H1 (cell line): Measurements from ENCODE around the gene GPRIN1. TPM values are rescaled to one million over a fixed set of nuclear protein-coding genes. Genes with fewer than 3 reads are reported as not detected.
A peak's percentile ranks its signal among the peaks of the same experiment; 100 is the strongest.

Experiments used
- CTCF ChIA-PET: fragments of 300-600 bp; sonication (Branson Sonifier 250); formaldehyde crosslinking; loops from one replicate; lab custom pipeline; 2021; ENCODE audit not compliant: partially characterized antibody; lab: Charles Lee
- POLR2A ChIA-PET: fragments of 300-600 bp; sonication (Branson Sonifier 250); formaldehyde crosslinking; loops from one replicate; lab custom pipeline; 2021; ENCODE audit warnings: inconsistent platforms; ENCODE audit not compliant: partially characterized antibody; lab: Charles Lee
- DNase-seq, 2 experiments: peaks; one replicate each; pipeline versions ENCODE4 v3.0.0 to v3.0.0-alpha.2; 2010 to 2022; ENCODE audit warnings: low spot score in 2 of 2, low read depth in 1 of 2, mixed read lengths in 1 of 2
- FAIRE-seq: peaks from 2 replicates; lab custom pipeline; 2011; peaks lifted over from hg19 to GRCh38; lab: Jason Lieb, UNC
- H2AFZ ChIP-seq: 2 replicates; pipeline ENCODE4 v1.8.1; 2012; ENCODE audit warnings: low read length, inconsistent platforms
- H2AK5ac ChIP-seq: 2 replicates; pipeline ENCODE4 v1.6.1; 2013; ENCODE audit warnings: low read depth, low read length
- H2BK120ac ChIP-seq: replicated peaks from 2 replicates; pipeline ENCODE3; 2013; ENCODE audit warnings: low read depth, low read length, inconsistent platforms
- H2BK12ac ChIP-seq: 2 replicates; pipeline ENCODE4 v1.6.1; 2013; ENCODE audit warnings: low read depth, low read length
- H2BK15ac ChIP-seq: 2 replicates; pipeline ENCODE4 v1.6.1; 2013; ENCODE audit warnings: low read length
- H2BK20ac ChIP-seq: 2 replicates; pipeline ENCODE4 v1.6.1; 2013; ENCODE audit warnings: low read length
- H2BK5ac ChIP-seq: 2 replicates; pipeline ENCODE4 v1.6.1; 2013; ENCODE audit warnings: low read depth, low read length
- H3K14ac ChIP-seq: 2 replicates; pipeline ENCODE4 v1.6.1; 2013; ENCODE audit warnings: inconsistent platforms; ENCODE audit not compliant: insufficient read length
- H3K18ac ChIP-seq: 2 replicates; pipeline ENCODE4 v1.6.1; 2013; ENCODE audit warnings: low read length; ENCODE audit errors: extremely low read depth
- H3K23ac ChIP-seq: 2 replicates; pipeline ENCODE4 v1.6.1; 2013; ENCODE audit warnings: inconsistent platforms; ENCODE audit not compliant: insufficient read length
- H3K23me2 ChIP-seq: 2 replicates; pipeline ENCODE4 v1.6.1; 2013; ENCODE audit warnings: low read depth, low read length
- H3K27ac ChIP-seq: 2 replicates; pipeline ENCODE4 v1.6.1; 2011; ENCODE audit warnings: low read depth, low read length, inconsistent platforms
- H3K27me3 ChIP-seq, 4 experiments: replicated peaks in 1 of 4; 1 replicate in 1 of 4; 2 replicates in 3 of 4; pipeline versions ENCODE4 v1.6.1 to v1.8.1; 2011 to 2013; ENCODE audit warnings: low read length in 3 of 4, mild to moderate bottlenecking in 3 of 4, inconsistent platforms in 2 of 4, mixed read lengths in 2 of 4, moderate library complexity in 1 of 4; ENCODE audit not compliant: control insufficient read depth in 3 of 4, insufficient read depth in 3 of 4; ENCODE audit errors: extremely low read depth in 1 of 4
- H3K36me3 ChIP-seq, 4 experiments: 2 replicates each; pipeline versions ENCODE4 v1.6.1 to v1.8.1; 2011 to 2013; ENCODE audit warnings: mild to moderate bottlenecking in 4 of 4, low read length in 3 of 4, moderate library complexity in 2 of 4, control low read depth in 1 of 4, inconsistent platforms in 1 of 4; ENCODE audit not compliant: insufficient read depth in 4 of 4, control insufficient read depth in 2 of 4
- H3K4ac ChIP-seq: replicated peaks from 2 replicates; pipeline ENCODE3; 2013; ENCODE audit warnings: low read length, low read depth, mixed read lengths, inconsistent platforms; ENCODE audit not compliant: insufficient read length
- H3K4me1 ChIP-seq, 4 experiments: replicated peaks in 1 of 4; 1 replicate in 1 of 4; 2 replicates in 3 of 4; pipeline versions ENCODE4 v1.6.1 to v1.8.1; 2011 to 2013; ENCODE audit warnings: low read length in 3 of 4, inconsistent platforms in 2 of 4, mixed read lengths in 1 of 4; ENCODE audit not compliant: insufficient read depth in 4 of 4, control insufficient read depth in 3 of 4
- H3K4me2 ChIP-seq, 2 experiments: 2 replicates each; pipeline versions ENCODE4 v1.6.1 to v1.8.1; 2011 to 2013; ENCODE audit warnings: low read depth in 2 of 2, low read length in 2 of 2, control low read depth in 1 of 2, inconsistent platforms in 1 of 2, mild to moderate bottlenecking in 1 of 2; ENCODE audit not compliant: insufficient read depth in 1 of 2
- H3K4me3 ChIP-seq, 4 experiments: fragments of 200-600, 300-600 bp in 1 of 4; sonication (generic), shearing (Covaris generic), sonication (Bioruptor Twin) in 1 of 4; 2 replicates each; pipeline versions ENCODE4 v1.5.1 to v1.8.1; 2011 to 2016; ENCODE audit warnings: low read length in 4 of 4, low read depth in 3 of 4, control low read depth in 2 of 4, inconsistent platforms in 2 of 4, mild to moderate bottlenecking in 2 of 4, mixed read lengths in 1 of 4, moderate library complexity in 1 of 4; ENCODE audit not compliant: insufficient read depth in 2 of 4; ENCODE audit errors: extremely low read depth in 1 of 4
- H3K56ac ChIP-seq: replicated peaks from 2 replicates; pipeline ENCODE3; 2013; ENCODE audit warnings: low read depth, mild to moderate bottlenecking, mixed read lengths, low read length, inconsistent platforms; ENCODE audit not compliant: insufficient read length
- H3K79me1 ChIP-seq: 2 replicates; pipeline ENCODE4 v1.6.1; 2013; ENCODE audit warnings: low read depth, low read length, control low read depth
- H3K79me2 ChIP-seq, 2 experiments: 2 replicates each; pipeline versions ENCODE4 v1.6.1 to v1.8.1; 2012 to 2013; ENCODE audit warnings: low read length in 2 of 2, mild to moderate bottlenecking in 2 of 2, inconsistent platforms in 1 of 2; ENCODE audit not compliant: insufficient read depth in 2 of 2, control insufficient read depth in 1 of 2
- H3K9ac ChIP-seq, 4 experiments: replicated peaks in 1 of 4; 1 replicate in 1 of 4; 2 replicates in 3 of 4; pipeline versions ENCODE4 v1.6.1 to v1.8.1; 2011 to 2013; ENCODE audit warnings: low read depth in 3 of 4, low read length in 3 of 4, control low read depth in 2 of 4, mild to moderate bottlenecking in 2 of 4, moderate library complexity in 2 of 4, inconsistent platforms in 1 of 4; ENCODE audit errors: extremely low read depth in 1 of 4
- H3K9me3 ChIP-seq, 2 experiments: 2 replicates each; pipeline versions ENCODE4 v1.6.1 to v1.8.1; 2012 to 2013; ENCODE audit warnings: mild to moderate bottlenecking in 2 of 2, moderate library complexity in 2 of 2, control low read depth in 1 of 2, inconsistent platforms in 1 of 2, low read depth in 1 of 2, low read length in 1 of 2, mixed read lengths in 1 of 2; ENCODE audit not compliant: insufficient read depth in 2 of 2
- H4K20me1 ChIP-seq, 2 experiments: replicated peaks in 1 of 2; 2 replicates each; pipeline versions ENCODE3 to v1.8.1; 2011 to 2013; ENCODE audit warnings: inconsistent platforms in 2 of 2, low read length in 2 of 2, mild to moderate bottlenecking in 1 of 2; ENCODE audit not compliant: insufficient read depth in 2 of 2, control insufficient read depth in 1 of 2
- H4K5ac ChIP-seq: 2 replicates; pipeline ENCODE4 v1.6.1; 2013; ENCODE audit warnings: low read length, low read depth, mixed read lengths, inconsistent platforms; ENCODE audit not compliant: insufficient read length
- H4K8ac ChIP-seq: 2 replicates; pipeline ENCODE4 v1.8.0; 2013; ENCODE audit warnings: mild to moderate bottlenecking, moderate library complexity, low read length, inconsistent platforms; ENCODE audit not compliant: insufficient read depth; ENCODE audit errors: extremely low read depth
- H4K91ac ChIP-seq: replicated peaks from 2 replicates; pipeline ENCODE3; 2013; ENCODE audit warnings: low read length, mixed read lengths, inconsistent platforms; ENCODE audit not compliant: insufficient read length
- CBX5 ChIP-seq: fragments of 300-800, 300-1000 bp; sonication (generic); IDR thresholded peaks from 2 replicates; pipeline ENCODE4 v1.7.1; 2016; ENCODE audit warnings: antibody characterized with exemption, low read length, low read depth
- CREB1 ChIP-seq: IDR thresholded peaks from 2 replicates; pipeline ENCODE4 v1.6.1; 2012; ENCODE audit warnings: inconsistent platforms
- CTCF ChIP-seq, 3 experiments: IDR thresholded peaks; 1 replicate in 2 of 3; 2 replicates in 1 of 3; pipeline versions ENCODE4 v1.5.1 to v1.6.1; 2011; ENCODE audit warnings: low read length in 3 of 3, mild to moderate bottlenecking in 3 of 3, inconsistent platforms in 2 of 3, low read depth in 1 of 3, moderate library complexity in 1 of 3; ENCODE audit not compliant: insufficient read depth in 1 of 3; ENCODE audit errors: control extremely low read depth in 1 of 3
- EGR1 ChIP-seq: IDR thresholded peaks from 2 replicates; pipeline ENCODE4 v1.6.1; 2011; ENCODE audit warnings: low read depth, low read length, borderline replicate concordance
- EZH2 ChIP-seq: fragments of 200-600 bp; sonication (generic); IDR thresholded peaks from 2 replicates; pipeline ENCODE4 v1.7.1; 2012; ENCODE audit warnings: low read depth, mild to moderate bottlenecking, moderate library complexity, low read length, inconsistent platforms; ENCODE audit not compliant: severe bottlenecking
- GABPA ChIP-seq: IDR thresholded peaks from 2 replicates; pipeline ENCODE4 v1.6.1; 2011; ENCODE audit warnings: mild to moderate bottlenecking, low read length, moderate library complexity, borderline replicate concordance; ENCODE audit not compliant: insufficient read depth
- RAD21 ChIP-seq, 2 experiments: IDR thresholded peaks in 1 of 2; conservative IDR thresholded peaks in 1 of 2; 2 replicates each; pipeline ENCODE4 v1.6.1; 2011; ENCODE audit warnings: low read depth in 2 of 2, low read length in 2 of 2, improper control_type of control experiment in 1 of 2, inconsistent platforms in 1 of 2, mild to moderate bottlenecking in 1 of 2, moderate library complexity in 1 of 2
- SP1 ChIP-seq: IDR thresholded peaks from 2 replicates; pipeline ENCODE4 v1.6.1; 2011; ENCODE audit warnings: low read depth, low read length
- TEAD4 ChIP-seq: IDR thresholded peaks from 2 replicates; pipeline ENCODE4 v1.6.1; 2012; ENCODE audit warnings: low read depth, low read length, inconsistent platforms, mixed read lengths
- ZNF274 ChIP-seq: IDR thresholded peaks from 2 replicates; pipeline ENCODE4 v1.7.0; 2012; ENCODE audit warnings: low read length, borderline replicate concordance; ENCODE audit errors: extremely low read depth
- WGBS, 2 experiments: shearing (Covaris generic) in 1 of 2; methylation state at CpG; one replicate each; pipeline versions ENCODE4 v1.1.6 to v1.1.7; 2013 to 2015; ENCODE audit warnings: low lambda C conversion rate in 2 of 2, mixed read lengths in 2 of 2, inconsistent platforms in 1 of 2, low coverage in 1 of 2, missing lambda C conversion rate in 1 of 2; ENCODE audit not compliant: insufficient replicate concordance in 2 of 2, insufficient coverage in 1 of 2, insufficient read length in 1 of 2; ENCODE audit errors: extremely low coverage in 1 of 2, missing lambda C conversion rate in 1 of 2; 5-methylcytosine and 5-hydroxymethylcytosine counted together
- polyA plus RNA-seq, 7 experiments: library from polyadenylated mRNA; depleted of rRNA in 3 of 7; stranded (reverse) in 5 of 7; unstranded in 2 of 7; fragments of >200 nt in 5 of 7; fragments of 200-250 nt in 2 of 7; gene quantifications; 1 replicate in 5 of 7; 2 replicates in 1 of 7; 4 replicates in 1 of 7; pipeline versions ENCODE4 v1.2.1 to v1.2.3, GENCODE V29; 2011 to 2013; ENCODE audit warnings: missing spikeins in 2 of 7, mixed read lengths in 2 of 7
- total RNA-seq: library from RNA; stranded (reverse); fragmentation: NEBNext Ultra II Directional; extraction: Animal tissue kit (Norgen Biotek cat#: 25700); gene quantifications from 2 replicates; pipeline ENCODE4 v1.2.1, GENCODE V29; 2021

The GPRIN1 gene
- total and polyA plus RNA-seq, 2 of the 8 experiments (the other 6 are each of a cell fraction or from before 2014, with no cell fraction given), result 3.3 to 12.0 TPM

- H3K79me1 ChIP-seq, result no peaks in the 10 kb centered on the region
- H3K4me3 ChIP-seq, result peak overlapping the region in 3 of 4 experiments; percentile 11 to 54 (median 19); a peak in 4 of 8 replicates
- no peaks in the 10 kb centered on the region for H3K36me3 ChIP-seq
- H3K56ac ChIP-seq, result no peak overlapping the region
- H3K18ac ChIP-seq, result peak overlapping the region; percentile 95; the same call in 1 of the 2 replicates
- DNase-seq, result peak; percentile 86 to 94
- H4K20me1 ChIP-seq, result peaks cover 2 to 5% of the 10 kb centered on the region in 2 experiments
- H3K27me3 ChIP-seq, result peaks cover 9 to 47% (median 26%) of the 10 kb centered on the region in 4 experiments; a peak in 6 of 7 replicates
- ChIA-PET CTCF (interaction anchor here (1.0 to 1.5 kb wide), 2 partner anchors 40 to 41 kb away, joined by 3 to 5 read pairs; no protein-coding TSS in a partner anchor), POLR2A (interaction anchor here (0.9 to 2.8 kb wide), 4 partner anchors 11 to 83 kb away, joined by 3 to 19 read pairs (median 4); partner anchors contain the start of genes EIF4E1B, RNF44, SNCB and TSPAN17)
- H2BK12ac ChIP-seq, result no peak overlapping the region; the same call in 1 of the 2 replicates
- peaks cover 0 to 6% of the 10 kb centered on the region in 2 experiments; a peak in 1 of 4 replicates for H3K9me3 ChIP-seq
- no peak overlapping the region for H2BK5ac ChIP-seq
- WGBS, 2 experiments, result 18% methylated on average over 12 of the region's 31 CpGs; no CpG with 5 or more reads in 1 of the 2 experiments
- peak overlapping the region; percentile 63 to 72 for H3K4me2 ChIP-seq
- TF ChIP-seq EZH2, result no peak
- peak; percentile 37; the same call in 1 of the 2 replicates for TF ChIP-seq CREB1
- peak; percentile 61 to 78 for TF ChIP-seq RAD21 (IDR thresholded peaks at IDR 0.05 in 1 of 2, conservative IDR thresholded peaks at IDR 0.05 in 1 of 2; ENCODE audit: low read depth in 2 of 2, low read length in 2 of 2)
- TF ChIP-seq ZNF274, result no peak
- TF ChIP-seq GABPA, result no peak
- no peak for TF ChIP-seq CBX5
- peak; percentile 84 for TF ChIP-seq SP1
- TF ChIP-seq TEAD4, result peak; percentile 47; the same call in 1 of the 2 replicates
- TF ChIP-seq EGR1, result peak; percentile 50; the same call in 1 of the 2 replicates
- peak in 2 of 3 experiments; percentile 61 to 70; a peak in 3 of 4 replicates for TF ChIP-seq CTCF (IDR thresholded peaks at IDR 0.05; ENCODE audit: control extremely low read depth in 1 of 3, insufficient read depth in 1 of 3, low read depth in 1 of 3, low read length in 3 of 3)
- no peak overlapping the region for H2BK120ac ChIP-seq
- no peak overlapping the region for H3K9ac ChIP-seq
- no peak overlapping the region; the same call in 1 of the 2 replicates for H2AFZ ChIP-seq
- peaks cover 3% of the 10 kb centered on the region; the same call in 1 of the 2 replicates for H3K23me2 ChIP-seq
- H3K79me2 ChIP-seq, result no peaks in the 10 kb centered on the region
- H4K5ac ChIP-seq, result no peak overlapping the region
- no peak overlapping the region for H2BK20ac ChIP-seq
- no peak overlapping the region for H4K91ac ChIP-seq
- no peak overlapping the region for H3K4ac ChIP-seq
- no peak overlapping the region for H2BK15ac ChIP-seq
- no peak for FAIRE-seq
- no peak overlapping the region for H3K27ac ChIP-seq
- no peak overlapping the region for H2AK5ac ChIP-seq
- H3K23ac ChIP-seq, result no peak overlapping the region
- peak overlapping the region; percentile 28; the same call in 1 of the 2 replicates for H4K8ac ChIP-seq
- H3K14ac ChIP-seq, result no peak overlapping the region
- H3K4me1 ChIP-seq, result peaks cover 0 to 13% (median 6%) of the 10 kb centered on the region in 4 experiments; a peak in 6 of 7 replicates
Measured at GRCh38 chr5:176619203-176619568, 9.2 kb upstream of the GPRIN1 start.
